ENCODE measurements around the gene APMAP.

- TF ChIP-seq CTCF (IDR thresholded peaks at IDR 0.05) (no peak), POLR2A (IDR thresholded peaks at IDR 0.05) (no peak), POLR2AphosphoS5 (IDR thresholded peaks at IDR 0.05) (no peak)
These were observed 1.7 kb downstream of the APMAP start for GRCh38 chr20:24990810-24991252.
